NCI-H1417 treated with DMSO at 0.1 percent for 48 hours (cell line): ENCODE data around the gene CLEC16A.

Experiments
- DNase-seq: peaks from one replicate; lab custom pipeline; 2025; lab: John Stamatoyannopoulos, UW

CLEC16A gene

GRCh38 chr16:11224096-11224893 lies 279.9 kb downstream of the CLEC16A start:
- no peak for DNase-seq

- DNase-seq, result no peak
These were observed 280.7 kb downstream of the CLEC16A start for GRCh38 chr16:11224894-11225676.

- DNase-seq, result no peak
These were observed 281.5 kb downstream of the CLEC16A start for GRCh38 chr16:11225677-11226549.

GRCh38 chr16:11229432-11229831 lies 285.1 kb downstream of the CLEC16A start:
- no peak for DNase-seq

DNA sequence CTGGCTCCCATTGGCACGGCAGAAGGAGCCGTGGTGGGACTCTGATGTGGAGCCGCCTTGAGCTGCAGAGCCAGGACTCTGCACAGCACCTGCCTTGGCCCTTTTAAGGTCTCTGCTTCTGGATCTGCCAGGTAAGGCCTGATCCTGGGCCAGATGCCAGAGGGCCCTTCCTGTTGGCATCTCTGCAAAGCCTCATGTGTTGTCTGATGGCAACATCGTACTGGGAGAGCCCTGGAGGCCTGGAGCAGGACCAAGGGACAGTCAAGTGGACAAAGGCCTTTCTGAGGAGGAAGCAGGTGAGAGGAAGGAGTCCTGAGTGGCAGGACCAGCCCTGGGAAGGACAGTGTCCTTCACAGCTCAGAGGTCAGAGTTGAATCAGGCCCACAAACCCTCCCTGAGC lies 285.5 kb downstream of the CLEC16A start:
- DNase-seq, result no peak

DNA sequence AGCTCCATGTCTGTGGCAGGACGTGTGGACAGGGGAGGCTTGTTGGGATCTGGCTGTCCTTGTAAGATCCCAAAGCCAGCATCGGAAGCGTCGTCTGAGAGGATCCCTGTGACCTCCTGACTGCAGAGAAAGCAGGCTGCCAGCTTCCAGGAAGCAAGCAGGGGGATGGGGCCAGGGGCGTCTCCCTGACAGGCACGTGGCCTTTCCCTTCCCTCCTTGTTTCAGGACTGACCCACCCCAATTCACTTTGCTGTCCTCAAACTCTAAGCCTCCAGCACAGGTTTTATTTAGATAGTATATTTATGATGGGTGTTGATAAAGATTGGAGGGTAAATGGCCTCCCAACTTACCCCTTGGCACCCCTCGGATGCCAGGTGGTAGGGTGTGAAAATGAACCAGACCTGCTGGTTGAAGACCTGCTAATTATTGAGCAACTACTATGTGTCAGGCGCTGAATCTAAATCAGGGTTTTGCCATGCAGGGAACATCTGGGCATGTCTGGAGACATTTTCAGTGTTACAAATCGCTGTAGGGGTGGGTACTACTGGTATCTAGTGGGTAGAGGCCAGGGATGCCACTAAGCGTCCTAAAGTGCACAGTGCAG lies 287.1 kb downstream of the CLEC16A start:
- no peak for DNase-seq
